ENCODE measurements around the gene VASN. TPM values are rescaled to one million over a fixed set of nuclear protein-coding genes. Genes with fewer than 3 reads are reported as not detected.

The VASN gene
- total RNA-seq, 8 experiments from 2014 or later, result 0.33 to 55.0 (median 4.3) TPM

DNA sequence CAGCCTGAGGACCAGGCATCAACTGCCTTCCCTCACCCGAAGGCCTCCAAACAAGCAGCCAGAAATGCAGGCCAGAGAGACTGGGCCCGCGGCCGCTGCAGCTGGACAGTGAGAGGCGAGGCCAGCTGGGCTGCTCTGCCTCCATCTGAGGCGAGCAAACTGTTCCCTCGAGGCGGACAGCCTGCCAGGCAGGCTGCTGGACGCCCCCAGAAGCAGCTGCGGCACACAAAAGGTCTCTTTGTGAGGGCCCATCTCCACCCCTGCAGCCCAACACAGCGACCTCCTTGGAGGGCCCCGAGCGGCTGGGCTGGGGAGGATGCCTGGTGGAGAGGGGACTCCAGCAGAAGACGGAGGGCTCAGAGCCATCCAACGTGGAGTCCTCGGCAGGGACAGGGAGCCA lies 40.0 kb downstream of the VASN start:
- in situ Hi-C loops (cut with MboI; ENCODE audit: low pct_unique_long_range_greater_than_20kb in 2 of 9, low sequenced_read_pairs in 9 of 9, unreplicated experiment in 9 of 9), result loop anchor here in 1 of 9 experiments (10.0 kb wide), 1 partner anchor 57 kb away; the partner anchor contains the start of gene PAM16
- no peak overlapping the region for H3K4me3 ChIP-seq
- peaks cover 15 to 24% of the 10 kb centered on the region in 2 donors for H3K4me1 ChIP-seq (replicated peaks in 1 of 2)
- 20 to 83% (median 40%) methylated on average over 1 of the region's 16 CpGs; no CpG with 5 or more reads in 7 of the 10 experiments for WGBS, 10 experiments
- peak overlapping the region; percentile 17 to 41 for H3K27ac ChIP-seq
- peak in 3 of 8 experiments; percentile 2 to 28 (median 20) for ATAC-seq (replicated peaks in 6 of 8)

DNA sequence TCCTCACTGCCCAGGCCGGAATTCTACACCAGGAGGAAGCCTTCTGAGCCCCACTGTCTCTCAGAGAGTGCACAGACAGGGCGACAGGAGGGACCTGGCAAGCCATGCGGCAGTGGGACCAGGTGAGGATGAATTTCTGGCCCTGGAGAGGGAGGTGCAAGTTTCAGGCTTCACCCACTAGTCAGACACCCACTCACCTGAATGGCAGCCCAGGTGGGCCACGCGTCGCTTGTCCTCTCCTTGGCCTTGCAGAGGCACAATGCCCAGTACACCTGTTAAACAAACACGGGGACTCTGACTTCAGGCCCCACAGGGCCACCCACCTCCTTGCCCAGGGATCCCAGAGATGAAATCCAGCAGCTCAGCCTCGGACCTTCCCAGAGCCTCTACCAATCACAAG lies 40.5 kb downstream of the VASN start:
- WGBS, 10 experiments, result 80 to 85% methylated on average over 1 to 2 of the region's 8 CpGs; no CpG with 5 or more reads in 8 of the 10 experiments
- Histone ChIP-seq H3K4me1 (replicated peaks in 1 of 2) (peaks cover 15 to 24% of the 10 kb centered on the region in 2 donors), H3K27ac (peak overlapping the region in 1 of 2 donors; percentile 41), H3K4me3 (no peak overlapping the region)
- in situ Hi-C loops (cut with MboI; ENCODE audit: low pct_unique_long_range_greater_than_20kb in 2 of 9, low sequenced_read_pairs in 9 of 9, unreplicated experiment in 9 of 9), result loop anchor here in 1 of 9 experiments (10.0 kb wide), 1 partner anchor 57 kb away; the partner anchor contains the start of gene PAM16
- ATAC-seq (replicated peaks in 6 of 8), result no peak

DNA sequence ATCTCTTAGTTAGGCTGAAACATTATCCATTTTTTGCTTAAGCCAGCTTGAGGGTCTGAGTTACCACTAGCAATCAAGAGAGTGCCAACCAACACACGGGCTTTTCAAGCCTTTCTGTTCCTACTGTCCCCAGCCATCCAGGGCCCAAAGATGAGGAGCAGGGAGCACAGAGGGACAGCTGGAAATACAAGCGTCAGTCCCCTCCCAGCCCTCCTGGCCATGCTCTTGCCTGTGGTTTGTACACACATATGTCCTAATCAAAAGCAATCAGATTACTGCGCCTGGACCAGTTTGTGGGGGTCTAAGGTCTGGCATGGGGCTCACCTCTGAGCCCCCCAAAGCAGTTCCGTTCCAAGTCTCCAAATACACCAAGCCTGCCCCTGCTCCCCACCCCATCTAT lies 41.2 kb downstream of the VASN start:
- 40 to 100% (median 96%) methylated on average over 1 to 2 of the region's 4 CpGs; no CpG with 5 or more reads in 6 of the 10 experiments for WGBS, 10 experiments
- Histone ChIP-seq H3K4me3 (no peak overlapping the region), H3K4me1 (replicated peaks in 1 of 2) (peaks cover 15 to 24% of the 10 kb centered on the region in 2 donors), H3K27ac (no peak overlapping the region)
- no peak for ATAC-seq (replicated peaks in 6 of 8)
- in situ Hi-C loops (cut with MboI; ENCODE audit: low pct_unique_long_range_greater_than_20kb in 2 of 9, low sequenced_read_pairs in 9 of 9, unreplicated experiment in 9 of 9), result loop anchor here in 1 of 9 experiments (10.0 kb wide), 1 partner anchor 58 kb away; the partner anchor contains the start of gene PAM16

DNA sequence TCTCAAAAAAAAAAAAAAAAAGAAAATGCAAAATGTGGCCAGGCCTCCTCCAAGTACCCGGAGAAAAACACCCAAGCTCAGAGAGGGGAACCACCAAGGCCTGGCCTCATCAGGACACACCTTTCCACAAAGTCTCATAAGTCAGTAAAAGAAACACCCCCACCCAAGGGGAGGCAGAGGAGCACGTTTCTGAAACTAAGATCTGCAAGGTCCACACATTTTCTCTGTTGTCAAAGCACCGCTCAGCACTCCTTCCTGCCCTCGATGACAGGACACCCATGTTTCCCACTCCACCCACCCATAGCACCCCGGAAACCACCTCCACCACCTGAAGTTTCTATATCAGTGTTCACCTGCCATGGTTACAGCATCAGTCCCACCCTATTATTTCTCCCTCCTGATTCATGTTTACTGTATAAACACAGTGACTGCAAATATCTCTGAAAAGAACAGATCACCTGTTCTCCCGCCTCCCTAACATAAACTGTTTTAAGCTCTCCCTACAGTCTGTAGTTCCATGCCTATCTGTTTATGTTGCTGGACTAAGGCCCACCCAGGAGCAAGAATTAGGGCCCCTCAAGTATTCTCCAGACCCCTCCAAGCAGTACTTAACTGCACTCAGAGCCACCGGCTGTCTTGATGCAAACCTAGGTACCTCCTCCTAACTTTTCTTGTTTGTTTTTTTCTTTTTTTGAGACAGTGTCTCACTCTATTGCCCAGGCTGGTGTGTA lies 42.7 kb downstream of the VASN start:
- Histone ChIP-seq H3K27ac (no peak overlapping the region), H3K4me3 (no peak overlapping the region), H3K4me1 (replicated peaks in 1 of 2) (peaks cover 15 to 24% of the 10 kb centered on the region in 2 donors)
- no peak for ATAC-seq (replicated peaks in 6 of 8)
- in situ Hi-C loops (cut with MboI; ENCODE audit: low pct_unique_long_range_greater_than_20kb in 2 of 9, low sequenced_read_pairs in 9 of 9, unreplicated experiment in 9 of 9), result loop anchor here in 1 of 9 experiments (10.0 kb wide), 1 partner anchor 60 kb away; the partner anchor contains the start of gene PAM16
- 40 to 100% (median 92%) methylated on average over 1 to 7 of the region's 7 CpGs; no CpG with 5 or more reads in 1 of the 10 experiments for WGBS, 10 experiments

DNA sequence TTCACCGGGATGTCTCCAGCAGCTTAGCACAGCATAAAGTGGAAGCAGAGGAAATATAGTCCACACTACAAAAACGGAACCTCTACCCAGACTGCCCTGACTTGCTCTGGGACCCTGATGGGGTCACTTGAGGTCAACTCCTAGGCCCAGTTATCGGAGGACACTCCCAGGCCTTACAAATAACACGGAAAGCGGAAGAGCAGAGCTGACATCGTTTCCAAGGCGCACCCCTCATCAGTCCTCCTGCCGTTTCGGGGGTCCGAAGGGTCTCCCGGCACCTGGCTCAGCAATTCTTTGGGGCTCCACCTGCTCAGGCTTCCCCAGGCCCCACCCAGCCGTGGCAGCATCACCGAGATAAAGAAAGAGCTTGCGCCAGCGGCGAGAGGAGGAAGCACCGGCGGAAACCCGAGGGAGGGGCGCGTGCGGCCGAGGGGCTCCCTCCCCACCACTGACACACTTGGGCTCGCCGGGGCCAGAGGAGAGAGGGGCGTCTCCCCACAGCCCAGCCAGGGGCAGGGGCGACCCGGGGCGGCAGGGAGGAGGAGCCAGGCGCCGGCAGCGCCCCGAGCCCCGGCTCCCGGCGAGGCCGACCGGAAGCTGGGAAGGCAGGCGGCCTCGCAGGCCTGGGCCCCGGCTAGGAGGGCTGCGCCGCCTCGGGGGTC lies 44.0 kb downstream of the VASN start:
- H3K27ac ChIP-seq, result peak overlapping the region; percentile 36 to 43
- ATAC-seq (replicated peaks in 6 of 8), result peak in 7 of 8 experiments; percentile 11 to 46 (median 26)
- 0 to 43% (median 7%) methylated on average over 1 to 17 of the region's 44 CpGs; no CpG with 5 or more reads in 3 of the 10 experiments for WGBS, 10 experiments
- H3K4me1 ChIP-seq (replicated peaks in 1 of 2), result peaks cover 15 to 22% of the 10 kb centered on the region in 2 donors
- in situ Hi-C loops (cut with MboI; ENCODE audit: low pct_unique_long_range_greater_than_20kb in 2 of 9, low sequenced_read_pairs in 9 of 9, unreplicated experiment in 9 of 9), result loop anchor here in 1 of 9 experiments (10.0 kb wide), 1 partner anchor 61 kb away; the partner anchor contains the start of gene PAM16
- H3K4me3 ChIP-seq, result peak overlapping the region; percentile 62 to 83 (median 65)

DNA sequence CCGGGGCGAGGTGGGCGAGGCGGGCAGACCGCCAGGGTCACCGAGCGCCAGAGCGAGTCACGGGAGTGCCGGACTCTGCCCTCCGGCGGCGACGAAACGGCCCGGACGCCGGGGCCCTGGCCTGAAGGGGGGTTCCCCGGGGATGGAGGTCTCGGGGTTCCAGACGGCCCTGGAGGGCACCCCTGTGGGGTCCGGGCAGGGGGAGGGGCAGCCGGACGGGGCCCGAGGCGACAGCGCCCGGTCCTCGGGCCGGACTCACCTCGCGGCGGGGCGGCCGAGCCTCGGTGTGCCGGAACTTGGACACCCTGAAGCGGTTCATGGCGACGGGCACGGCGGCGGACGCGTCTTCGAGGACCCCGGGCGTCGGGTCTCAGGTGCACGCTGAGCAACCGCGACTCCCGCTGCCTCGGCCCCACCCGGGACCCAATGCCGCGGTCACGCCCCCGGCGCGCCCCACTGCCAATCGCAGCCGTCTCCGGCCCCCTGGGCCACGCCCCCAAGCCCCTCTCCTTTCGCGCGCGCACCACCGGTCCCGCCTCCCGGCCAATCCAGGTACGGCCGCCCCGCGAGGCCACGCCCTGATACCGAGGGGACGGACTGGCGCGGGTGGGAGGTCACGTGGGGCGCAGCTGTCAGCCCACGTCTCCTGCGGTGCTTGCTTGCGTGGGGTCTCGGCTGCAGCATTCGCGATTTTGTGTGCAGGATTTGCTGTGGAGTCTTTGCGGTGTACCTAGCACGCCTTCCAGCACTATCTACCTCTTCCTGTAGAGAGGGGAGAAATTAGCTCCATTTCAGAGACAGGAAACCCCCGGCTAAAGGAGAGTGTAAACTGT lies 44.8 kb downstream of the VASN start, which contains the start of gene CORO7:
TSS of gene CORO7 (minus strand) at position 397 of the 833 bp plus-strand sequence. CDS start at position 319, 78 bp downstream.
- Histone ChIP-seq H3K4me3 (peak within 1 kb of the TSS; percentile 62 to 83 (median 65)), H3K27ac (peak within 1 kb of the TSS; percentile 36 to 63), H3K4me1 (replicated peaks in 1 of 2) (peaks cover 12 to 14% of the 10 kb centered on the region in 2 donors)
- in situ Hi-C loops (cut with MboI; ENCODE audit: low pct_unique_long_range_greater_than_20kb in 2 of 9, low sequenced_read_pairs in 9 of 9, unreplicated experiment in 9 of 9), result loop anchor here in 1 of 9 experiments (10.0 kb wide), 1 partner anchor 62 kb away; the partner anchor contains the start of gene PAM16
- ATAC-seq (replicated peaks in 6 of 8), result peak; percentile 76 to 97 (median 92)
- 0% methylated on average over 4 to 10 of the region's 92 CpGs; no CpG with 5 or more reads in 8 of the 10 experiments for WGBS, 10 experiments

DNA sequence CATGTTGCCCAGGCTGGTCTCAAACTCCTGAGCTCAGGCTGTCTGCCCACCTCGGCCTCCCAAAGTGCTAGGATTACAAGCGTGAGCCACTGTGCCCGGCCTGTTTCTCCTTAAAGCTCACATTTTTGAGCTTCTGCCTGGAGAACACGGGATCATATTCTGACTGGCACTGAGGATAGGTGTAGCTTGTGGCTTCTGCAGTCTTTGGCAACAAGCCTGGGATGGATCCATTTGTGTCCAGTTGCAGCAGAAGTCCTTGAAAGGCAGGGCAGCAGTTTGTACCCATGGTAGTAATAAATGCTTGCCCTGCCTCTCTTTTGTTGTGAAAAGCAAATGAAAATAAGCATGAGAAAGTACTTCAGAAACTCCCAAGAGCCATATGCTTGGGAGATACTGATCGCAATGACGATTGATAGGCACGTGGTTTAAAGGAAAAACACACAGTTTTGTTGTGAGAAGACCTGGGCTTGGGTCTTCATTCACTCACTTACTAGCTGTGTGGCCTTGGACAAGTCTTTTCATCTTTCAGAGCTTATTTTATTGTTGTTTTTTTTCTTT lies 47.8 kb downstream of the VASN start:
- Histone ChIP-seq H3K4me3 (no peak overlapping the region), H3K27ac (no peak overlapping the region), H3K4me1 (replicated peaks in 1 of 2) (peaks cover 8 to 10% of the 10 kb centered on the region in 2 donors)
- WGBS, 10 experiments, result 20 to 100% (median 59%) methylated on average over 1 to 7 of the region's 7 CpGs; no CpG with 5 or more reads in 2 of the 10 experiments
- no peak for ATAC-seq (replicated peaks in 6 of 8)
- in situ Hi-C loops (cut with MboI; ENCODE audit: low pct_unique_long_range_greater_than_20kb in 2 of 9, low sequenced_read_pairs in 9 of 9, unreplicated experiment in 9 of 9), result loop anchor here in 1 of 9 experiments (10.0 kb wide), 1 partner anchor 65 kb away; the partner anchor contains the start of gene PAM16

DNA sequence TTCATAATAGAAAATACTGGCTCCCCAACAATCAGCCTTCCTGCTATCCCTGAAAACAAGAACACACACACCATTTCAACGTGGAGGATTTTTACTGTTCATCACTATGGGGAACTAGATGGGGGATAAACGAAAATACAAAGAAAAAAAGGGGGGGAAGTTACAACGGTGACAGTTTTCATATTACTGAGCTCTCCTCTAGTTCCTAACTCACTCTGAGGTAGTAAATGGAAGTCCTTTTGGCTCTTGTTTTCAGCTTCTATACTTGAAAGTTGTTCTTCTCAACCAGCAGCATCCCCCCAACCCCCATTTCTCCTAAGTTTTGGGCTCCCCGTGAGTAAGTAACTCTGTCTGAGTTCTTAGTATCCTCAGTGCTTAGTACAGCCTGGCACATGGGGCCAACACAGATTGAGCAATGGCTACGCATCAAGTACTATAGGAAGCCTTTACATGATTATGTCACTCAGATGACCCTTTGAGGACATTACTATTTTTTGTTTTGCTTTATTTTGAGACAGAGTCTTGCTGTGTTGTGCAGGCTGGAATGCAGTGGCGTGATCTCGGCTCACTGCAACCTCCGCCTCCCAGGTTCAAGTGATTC lies 49.0 kb downstream of the VASN start:
- no peak for ATAC-seq (replicated peaks in 6 of 8)
- peaks cover 5% of the 10 kb centered on the region in 2 donors for H3K4me1 ChIP-seq (replicated peaks in 1 of 2)
- WGBS, 10 experiments, result 57 to 88% (median 79%) methylated on average over 1 to 7 of the region's 8 CpGs
- in situ Hi-C loops (cut with MboI; ENCODE audit: low pct_unique_long_range_greater_than_20kb in 2 of 9, low sequenced_read_pairs in 9 of 9, unreplicated experiment in 9 of 9), result no loop called here
- H3K27ac ChIP-seq, result no peak overlapping the region
- no peak overlapping the region for H3K4me3 ChIP-seq

DNA sequence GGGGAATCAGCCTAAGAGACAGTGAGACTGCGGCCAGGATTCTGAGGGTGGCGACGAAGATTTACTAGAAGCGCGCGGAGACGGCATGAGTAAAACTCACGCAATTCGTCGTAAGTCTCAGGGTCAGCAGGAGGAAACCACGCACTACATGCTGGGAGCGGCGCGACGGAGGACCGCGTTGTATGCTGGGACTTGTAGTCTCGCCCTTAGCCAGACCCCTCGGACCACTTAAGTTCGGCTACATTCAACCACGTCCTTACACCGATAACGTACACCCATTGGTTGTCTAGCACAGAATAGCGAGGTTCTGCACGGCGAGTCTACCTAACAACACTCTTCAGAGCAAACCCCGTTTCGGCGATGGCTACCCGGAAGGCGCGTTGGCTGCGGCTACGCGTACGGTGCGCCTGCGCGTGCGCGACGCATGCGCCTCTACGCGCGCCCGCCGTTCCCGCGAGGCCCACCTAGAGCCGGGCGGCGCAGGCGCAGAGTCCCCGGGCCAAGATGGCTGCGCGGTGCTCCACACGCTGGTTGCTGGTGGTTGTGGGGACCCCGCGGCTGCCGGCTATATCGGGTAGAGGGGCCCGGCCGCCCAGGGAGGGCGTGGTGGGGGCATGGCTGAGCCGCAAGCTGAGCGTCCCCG lies 53.9 kb downstream of the VASN start, which contains the start of gene DNAJA3:
TSS of gene DNAJA3 (plus strand) at position 491 of the 643 bp plus-strand sequence. CDS start at position 505, 14 bp downstream.
- peak; percentile 90 to 96 (median 92) for ATAC-seq (replicated peaks in 6 of 8)
- 0 to 20% (median 0%) methylated on average over 2 to 56 of the region's 68 CpGs; no CpG with 5 or more reads in 4 of the 10 experiments for WGBS, 10 experiments
- Histone ChIP-seq H3K27ac (peak within 1 kb of the TSS; percentile 97 to 98), H3K4me1 (replicated peaks in 1 of 2) (peaks cover 11 to 14% of the 10 kb centered on the region in 2 donors), H3K4me3 (peak within 1 kb of the TSS; percentile 51 to 86 (median 71))
- in situ Hi-C loops (cut with MboI; ENCODE audit: low pct_unique_long_range_greater_than_20kb in 2 of 9, low sequenced_read_pairs in 9 of 9, unreplicated experiment in 9 of 9), result no loop called here

DNA sequence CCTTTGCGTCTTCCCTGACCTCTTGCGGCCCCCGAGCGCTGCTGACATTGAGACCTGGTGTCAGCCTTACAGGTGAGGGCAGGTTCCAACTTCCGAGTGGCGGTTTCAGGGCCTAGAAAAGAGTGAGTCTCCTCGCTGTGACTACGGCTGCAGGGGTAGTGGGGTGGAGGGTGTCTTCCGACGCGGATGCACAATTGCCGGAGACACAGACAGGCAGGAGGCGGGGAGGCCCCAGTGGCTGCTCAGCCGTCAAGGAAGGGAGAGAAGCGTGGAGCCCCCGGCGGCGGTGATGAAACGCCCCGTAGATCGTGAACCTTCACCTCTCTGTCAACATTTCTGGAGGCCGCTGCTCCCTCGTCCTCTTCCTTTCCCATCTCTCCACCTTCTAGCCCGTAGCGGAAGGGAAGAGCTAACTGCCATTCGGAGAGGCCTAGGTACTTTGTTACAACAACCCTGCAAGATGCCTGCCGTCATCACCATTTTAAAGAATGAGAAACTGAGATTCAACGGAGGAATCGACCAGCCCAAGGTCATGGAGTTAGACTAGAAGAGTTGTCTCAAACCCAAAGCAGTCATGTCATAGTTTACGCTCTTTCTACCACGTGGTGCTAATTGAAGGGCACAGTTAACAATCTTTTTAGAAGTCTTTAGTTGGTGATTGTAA lies 54.5 kb downstream of the VASN start:
- H3K4me1 ChIP-seq (replicated peaks in 1 of 2), result peaks cover 11 to 14% of the 10 kb centered on the region in 2 donors
- peak overlapping the region; percentile 97 to 98 for H3K27ac ChIP-seq
- in situ Hi-C loops (cut with MboI; ENCODE audit: low pct_unique_long_range_greater_than_20kb in 2 of 9, low sequenced_read_pairs in 9 of 9, unreplicated experiment in 9 of 9), result no loop called here
- 0 to 31% (median 8%) methylated on average over 1 to 14 of the region's 31 CpGs; no CpG with 5 or more reads in 1 of the 10 experiments for WGBS, 10 experiments
- peak in 6 of 8 experiments; percentile 2 to 35 (median 16) for ATAC-seq (replicated peaks in 6 of 8)
- peak overlapping the region; percentile 51 to 86 (median 71) for H3K4me3 ChIP-seq

All from motor neuron (in vitro differentiated cells).